ENCODE results near the gene LBHD2. TPM values are rescaled to one million over a fixed set of nuclear protein-coding genes. Genes with fewer than 3 reads are reported as not detected.

The LBHD2 gene
- polyA plus RNA-seq, 1 donor from 2014 or later, result not detected

- H3K4me2 ChIP-seq (ENCODE audit: low read length), result no peak overlapping the region
- no peaks in the 10 kb centered on the region for H3K9me3 ChIP-seq (ENCODE audit: low read length)
- H3K9me2 ChIP-seq (ENCODE audit: insufficient read depth, low read length), result no peaks in the 10 kb centered on the region
- peaks cover 7% of the 10 kb centered on the region for H3K79me2 ChIP-seq (replicated peaks; ENCODE audit: insufficient read depth, low read length)
- peaks cover 3% of the 10 kb centered on the region for H3F3A ChIP-seq (ENCODE audit: insufficient read depth, low read length, poor library complexity, severe bottlenecking)
- no peak overlapping the region for H3K27ac ChIP-seq (ENCODE audit: low read length)
- H3K4me3 ChIP-seq (ENCODE audit: low read length), result no peak overlapping the region
- no peak overlapping the region for H3K9ac ChIP-seq (ENCODE audit: low read length)
- no peak overlapping the region for H2AFZ ChIP-seq (ENCODE audit: low read depth, low read length)
- no peaks in the 10 kb centered on the region for H3K27me3 ChIP-seq (ENCODE audit: insufficient read depth, low read depth, low read length)
- no peaks in the 10 kb centered on the region for H4K20me1 ChIP-seq (ENCODE audit: insufficient read depth)
- no peak for TF ChIP-seq REST (IDR thresholded peaks at IDR 0.05; ENCODE audit: borderline replicate concordance)
- TF ChIP-seq POLR2AphosphoS5 (IDR thresholded peaks at IDR 0.05), result no peak
- no peak for TF ChIP-seq MXI1 (conservative IDR thresholded peaks at IDR 0.05; ENCODE audit: poor library complexity, severe bottlenecking)
- no peak for TF ChIP-seq RAD21 (conservative IDR thresholded peaks at IDR 0.05)
- TF ChIP-seq EP300 (conservative IDR thresholded peaks at IDR 0.05; ENCODE audit: poor library complexity, severe bottlenecking), result no peak
- no peak for TF ChIP-seq EZH2 (IDR thresholded peaks at IDR 0.05; ENCODE audit: borderline replicate concordance, insufficient read depth, low read length, poor library complexity, severe bottlenecking)
- no peak for TF ChIP-seq TAF1 (IDR thresholded peaks at IDR 0.05; ENCODE audit: low read depth)
- no peaks in the 10 kb centered on the region for H3K36me3 ChIP-seq (ENCODE audit: insufficient read depth, low read length)
These were observed 22.5 kb upstream of the LBHD2 start for GRCh38 chr14:103061482-103061976.

GRCh38 chr14:103064436-103064835 is 19.6 kb upstream of the LBHD2 start:
- H3F3A ChIP-seq (ENCODE audit: insufficient read depth, low read length, poor library complexity, severe bottlenecking), result no peaks in the 10 kb centered on the region
- no peaks in the 10 kb centered on the region for H4K20me1 ChIP-seq (ENCODE audit: insufficient read depth)
- no peak overlapping the region for H3K9ac ChIP-seq (ENCODE audit: low read length)
- no peaks in the 10 kb centered on the region for H3K27me3 ChIP-seq (ENCODE audit: insufficient read depth, low read depth, low read length)
- H3K36me3 ChIP-seq (ENCODE audit: insufficient read depth, low read length), result no peaks in the 10 kb centered on the region
- no peak overlapping the region for H3K4me2 ChIP-seq (ENCODE audit: low read length)
- no peak overlapping the region for H3K4me3 ChIP-seq (ENCODE audit: low read length)
- H3K27ac ChIP-seq (ENCODE audit: low read length), result no peak overlapping the region
- TF ChIP-seq SMC3 (conservative IDR thresholded peaks at IDR 0.05; ENCODE audit: poor library complexity) (no peak), RAD21 (conservative IDR thresholded peaks at IDR 0.05) (no peak), MXI1 (conservative IDR thresholded peaks at IDR 0.05; ENCODE audit: poor library complexity, severe bottlenecking) (no peak), REST (IDR thresholded peaks at IDR 0.05; ENCODE audit: borderline replicate concordance) (no peak), EP300 (conservative IDR thresholded peaks at IDR 0.05; ENCODE audit: poor library complexity, severe bottlenecking) (no peak), POLR2AphosphoS5 (IDR thresholded peaks at IDR 0.05) (no peak), TAF1 (IDR thresholded peaks at IDR 0.05; ENCODE audit: low read depth) (no peak), EZH2 (IDR thresholded peaks at IDR 0.05; ENCODE audit: borderline replicate concordance, insufficient read depth, low read length, poor library complexity, severe bottlenecking) (no peak), CTCF (IDR thresholded peaks at IDR 0.05; ENCODE audit: poor library complexity, severe bottlenecking) (no peak)
- H3K79me2 ChIP-seq (replicated peaks; ENCODE audit: insufficient read depth, low read length), result no peaks in the 10 kb centered on the region
- H2AFZ ChIP-seq (ENCODE audit: low read depth, low read length), result no peak overlapping the region
- H3K9me3 ChIP-seq (ENCODE audit: low read length), result no peaks in the 10 kb centered on the region
- H3K9me2 ChIP-seq (ENCODE audit: insufficient read depth, low read length), result no peaks in the 10 kb centered on the region

Data from neural cell (in vitro differentiated cells).